CD4-positive, CD25-positive, alpha-beta regulatory T cell (primary cell): Measurements from ENCODE around the gene PKP4. TPM values are rescaled to one million over a fixed set of nuclear protein-coding genes. Genes with fewer than 3 reads are reported as not detected.
"Not testable (repeated sequence)": the region's sequence is repeated elsewhere in the genome, so short reads cannot be mapped to it uniquely, and the experiment has no call there.

Source experiments
- ATAC-seq, 2 donors: fragments of 150-1000 bp; cut with Tn5 transposase; one replicate each; pipeline ENCODE4 v1.10.0; 2021; ENCODE audit warnings: low read depth in 2 of 2, moderate number of reproducible peaks in 2 of 2, moderate library complexity in 1 of 2
- DNase-seq, 3 donors: peaks; one replicate each; pipeline versions ENCODE4 v3.0.0 to v3.0.0-alpha.2; 2012 to 2022; ENCODE audit warnings: mixed read lengths in 1 of 3
- H3K27ac ChIP-seq: one replicate; pipeline ENCODE4 v1.7.0; 2013; ENCODE audit warnings: mild to moderate bottlenecking, low read length; ENCODE audit not compliant: insufficient read depth, poor library complexity, severe bottlenecking
- H3K27me3 ChIP-seq: one replicate; pipeline ENCODE4 v1.7.0; 2013; ENCODE audit warnings: low read length; ENCODE audit not compliant: control insufficient read depth, insufficient read depth
- H3K36me3 ChIP-seq: one replicate; pipeline ENCODE4 v1.7.0; 2013; ENCODE audit warnings: mild to moderate bottlenecking, low read length, moderate library complexity; ENCODE audit not compliant: control insufficient read depth, insufficient read depth
- H3K4me1 ChIP-seq: 2 replicates; pipeline ENCODE4 v1.7.0; 2013; ENCODE audit warnings: mild to moderate bottlenecking, low read length; ENCODE audit not compliant: insufficient read depth, control insufficient read depth, poor library complexity, severe bottlenecking
- H3K4me3 ChIP-seq: one replicate; pipeline ENCODE4 v1.7.0; 2013; ENCODE audit warnings: low read depth, mild to moderate bottlenecking, low read length, moderate library complexity
- H3K9me3 ChIP-seq, 2 experiments: 1 replicate in 1 of 2; 2 replicates in 1 of 2; pipeline ENCODE4 v1.7.0; 2013; ENCODE audit warnings: low read length in 2 of 2, mild to moderate bottlenecking in 1 of 2, moderate library complexity in 1 of 2; ENCODE audit not compliant: control insufficient read depth in 2 of 2
- H3K27ac Mint-ChIP-seq, 3 donors: one replicate each; pipeline ENCODE4 v1.8.0; 2020 to 2022; ENCODE audit warnings: mild to moderate bottlenecking in 3 of 3, mixed read lengths in 3 of 3, moderate library complexity in 2 of 3
- H3K27me3 Mint-ChIP-seq: one replicate; pipeline ENCODE4 v1.8.0; 2022; ENCODE audit warnings: mild to moderate bottlenecking, mixed read lengths
- H3K36me3 Mint-ChIP-seq: one replicate; pipeline ENCODE4 v1.8.0; 2020; ENCODE audit warnings: mixed read lengths
- H3K4me1 Mint-ChIP-seq, 4 donors: one replicate each; pipeline ENCODE4 v1.8.0; 2020 to 2022; ENCODE audit warnings: mixed read lengths in 4 of 4, mild to moderate bottlenecking in 1 of 4
- H3K4me3 Mint-ChIP-seq, 4 donors: one replicate each; pipeline ENCODE4 v1.8.0; 2020 to 2022; ENCODE audit warnings: mild to moderate bottlenecking in 4 of 4, mixed read lengths in 4 of 4, moderate library complexity in 3 of 4
- H3K9me3 Mint-ChIP-seq, 7 donors: one replicate each; pipeline ENCODE4 v1.8.0; 2020 to 2022; ENCODE audit warnings: mixed read lengths in 7 of 7, mild to moderate bottlenecking in 3 of 7, moderate library complexity in 2 of 7
- polyA plus RNA-seq, 4 donors: library from polyadenylated mRNA; unstranded; fragments of 300-500 nt; fragmentation: Illumina TruSeq; gene quantifications; one replicate each; pipeline ENCODE4 v1.2.3, GENCODE V29; 2021
- total RNA-seq: library from RNA; stranded (reverse); gene quantifications from one replicate; pipeline ENCODE4 v1.2.3, GENCODE V29; 2022

PKP4 gene
- total and polyA plus RNA-seq, 5 donors from 2014 or later, result 1.9 to 21.9 (median 4.5) TPM

GRCh38 chr2:158693476-158693875 lies 236.7 kb downstream of the PKP4 start:
- no peaks in the 10 kb centered on the region for H3K9me3 ChIP-seq
- H3K36me3 ChIP-seq, result no peaks in the 10 kb centered on the region
- Mint-ChIP-seq H3K4me3 (no peak overlapping the region), H3K27me3 (peaks cover 23% of the 10 kb centered on the region), H3K36me3 (no peaks in the 10 kb centered on the region), H3K9me3 (peaks cover 0 to 9% (median 0%) of the 10 kb centered on the region in 7 donors), H3K4me1 (no peaks in the 10 kb centered on the region), H3K27ac (no peak overlapping the region)
- DNase-seq (no peak), ATAC-seq (no peak)
- no peaks in the 10 kb centered on the region for H3K4me1 ChIP-seq
- H3K4me3 ChIP-seq, result no peak overlapping the region
- peaks cover 5% of the 10 kb centered on the region for H3K27me3 ChIP-seq
- no peak overlapping the region for H3K27ac ChIP-seq

GRCh38 chr2:158695305-158695704 lies 238.6 kb downstream of the PKP4 start:
- DNase-seq (no peak), ATAC-seq (no peak)
- Histone ChIP-seq H3K27ac (no peak overlapping the region), H3K4me3 (no peak overlapping the region), H3K4me1 (no peaks in the 10 kb centered on the region), H3K36me3 (no peaks in the 10 kb centered on the region), H3K27me3 (peaks cover 5% of the 10 kb centered on the region), H3K9me3 (no peaks in the 10 kb centered on the region)
- peaks cover 17% of the 10 kb centered on the region for H3K27me3 Mint-ChIP-seq
- H3K4me1 Mint-ChIP-seq, result no peaks in the 10 kb centered on the region
- no peak overlapping the region for H3K27ac Mint-ChIP-seq
- H3K4me3 Mint-ChIP-seq, result no peak overlapping the region
- H3K9me3 Mint-ChIP-seq, result peaks cover 0 to 9% (median 0%) of the 10 kb centered on the region in 7 donors
- no peaks in the 10 kb centered on the region for H3K36me3 Mint-ChIP-seq

DNA sequence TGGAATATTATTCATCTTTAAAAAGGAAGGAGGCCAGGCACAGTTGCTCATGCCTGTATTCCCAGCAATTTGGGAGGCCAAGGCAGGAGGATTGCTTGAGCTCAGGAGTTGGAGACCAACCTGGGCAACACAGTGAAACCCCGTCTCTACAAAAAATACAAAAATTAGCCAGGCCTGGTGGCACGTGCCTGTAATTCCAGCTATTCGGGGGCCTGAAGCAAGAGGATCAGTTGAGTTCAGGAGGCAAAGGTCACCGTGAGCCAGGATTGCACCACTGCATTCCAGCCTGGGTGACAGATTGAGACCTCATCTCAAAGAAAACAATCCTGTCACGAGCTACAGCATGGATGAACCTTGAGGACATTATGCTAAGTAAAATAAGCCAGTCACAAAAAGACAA lies 239.0 kb downstream of the PKP4 start:
- peaks cover 13% of the 10 kb centered on the region for H3K27me3 Mint-ChIP-seq
- ATAC-seq, H3K4me1 Mint-ChIP-seq, H3K27me3 ChIP-seq, H3K4me3 ChIP-seq, H3K4me1 ChIP-seq, H3K36me3 Mint-ChIP-seq, H3K27ac Mint-ChIP-seq, H3K9me3 Mint-ChIP-seq, DNase-seq, H3K36me3 ChIP-seq, H3K4me3 Mint-ChIP-seq, H3K27ac ChIP-seq, H3K9me3 ChIP-seq: not testable (repeated sequence)

DNA sequence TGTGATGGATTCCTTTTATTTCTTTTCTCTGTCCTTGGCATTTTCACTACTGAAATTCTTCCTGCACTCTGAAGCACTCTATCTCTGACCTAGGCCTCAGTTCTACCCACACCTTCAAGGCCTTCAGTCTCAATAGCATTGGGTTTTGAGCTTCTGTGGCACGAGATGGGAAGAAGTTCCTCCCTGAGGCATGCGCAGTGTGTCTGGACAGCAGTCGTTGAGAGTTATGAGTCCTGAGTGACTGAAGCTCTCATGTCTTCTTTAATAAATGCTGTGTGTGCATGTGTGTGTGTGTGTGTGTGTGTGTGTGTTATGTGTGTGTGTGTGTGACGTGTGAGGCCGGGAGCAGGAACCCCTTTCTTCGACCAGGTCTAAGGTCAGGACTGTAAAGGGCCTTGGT lies 242.6 kb downstream of the PKP4 start:
- Mint-ChIP-seq H3K9me3 (peaks cover 0 to 9% (median 0%) of the 10 kb centered on the region in 7 donors), H3K27ac (no peak overlapping the region), H3K36me3 (no peaks in the 10 kb centered on the region), H3K4me3 (no peak overlapping the region), H3K27me3 (peaks cover 7% of the 10 kb centered on the region), H3K4me1 (no peaks in the 10 kb centered on the region)
- Histone ChIP-seq H3K36me3 (no peaks in the 10 kb centered on the region), H3K27ac (no peak overlapping the region), H3K4me1 (no peaks in the 10 kb centered on the region), H3K27me3 (no peaks in the 10 kb centered on the region), H3K4me3 (no peak overlapping the region), H3K9me3 (no peaks in the 10 kb centered on the region)
- DNase-seq (no peak), ATAC-seq (no peak)

- H3K27me3 ChIP-seq, result no peaks in the 10 kb centered on the region
- H3K36me3 Mint-ChIP-seq, result no peaks in the 10 kb centered on the region
- no peak overlapping the region for H3K4me3 ChIP-seq
- peaks cover 0 to 22% (median 2%) of the 10 kb centered on the region in 7 donors for H3K9me3 Mint-ChIP-seq
- ATAC-seq (no peak), DNase-seq (no peak)
- H3K4me1 Mint-ChIP-seq, result no peaks in the 10 kb centered on the region
- no peaks in the 10 kb centered on the region for H3K36me3 ChIP-seq
- H3K27ac ChIP-seq, result no peak overlapping the region
- H3K4me3 Mint-ChIP-seq, result no peak overlapping the region
- no peaks in the 10 kb centered on the region for H3K4me1 ChIP-seq
- peaks cover 0 to 2% of the 10 kb centered on the region in 2 experiments for H3K9me3 ChIP-seq
- H3K27me3 Mint-ChIP-seq, result peaks cover 7% of the 10 kb centered on the region
- H3K27ac Mint-ChIP-seq, result no peak overlapping the region
These were observed 244.3 kb downstream of the PKP4 start for GRCh38 chr2:158701101-158701500.

DNA sequence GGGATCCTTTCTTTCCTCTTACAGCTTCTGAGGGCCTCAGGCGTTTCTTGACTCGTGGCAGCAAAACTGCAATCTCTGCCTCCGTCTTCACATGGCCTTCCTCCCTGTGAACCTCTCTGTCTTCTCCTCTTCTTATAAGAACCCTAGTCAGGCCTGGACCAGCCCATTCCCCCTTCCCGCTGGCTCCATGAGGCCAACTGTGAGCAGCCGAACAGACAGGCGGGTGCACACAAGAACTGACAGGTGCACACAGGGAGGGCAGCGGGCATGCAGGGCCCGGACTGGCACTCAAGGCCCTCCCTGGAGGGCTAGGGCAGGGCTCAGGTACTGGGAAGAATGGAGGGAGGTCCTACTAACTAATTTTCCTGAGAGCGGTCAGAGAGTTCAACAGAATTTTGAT lies 246.0 kb downstream of the PKP4 start:
- H3K36me3 ChIP-seq, result no peaks in the 10 kb centered on the region
- Mint-ChIP-seq H3K4me3 (no peak overlapping the region), H3K27me3 (no peaks in the 10 kb centered on the region), H3K9me3 (peaks cover 0 to 16% (median 2%) of the 10 kb centered on the region in 7 donors), H3K36me3 (no peaks in the 10 kb centered on the region), H3K27ac (no peak overlapping the region), H3K4me1 (no peaks in the 10 kb centered on the region)
- no peak for DNase-seq
- no peaks in the 10 kb centered on the region for H3K4me1 ChIP-seq
- no peak for ATAC-seq
- no peaks in the 10 kb centered on the region for H3K27me3 ChIP-seq
- no peak overlapping the region for H3K27ac ChIP-seq
- no peak overlapping the region for H3K4me3 ChIP-seq
- peaks cover 0 to 2% of the 10 kb centered on the region in 2 experiments for H3K9me3 ChIP-seq

GRCh38 chr2:158704724-158705465 lies 248.1 kb downstream of the PKP4 start:
- not testable (repeated sequence) for H3K27ac ChIP-seq, H3K36me3 Mint-ChIP-seq, H3K4me3 ChIP-seq, H3K27me3 Mint-ChIP-seq, ATAC-seq, DNase-seq, H3K27ac Mint-ChIP-seq, H3K9me3 ChIP-seq, H3K27me3 ChIP-seq, H3K4me1 ChIP-seq, H3K36me3 ChIP-seq, H3K4me3 Mint-ChIP-seq, H3K4me1 Mint-ChIP-seq
- H3K9me3 Mint-ChIP-seq, result peaks cover 0 to 16% (median 2%) of the 10 kb centered on the region in 7 donors
